Measurements from ENCODE around the gene KRT83.

GRCh38 chr12:52368508-52368907 is 47.3 kb upstream of the KRT83 start:
- TF ChIP-seq POLR2AphosphoS5 (IDR thresholded peaks at IDR 0.05; ENCODE audit: borderline replicate concordance, low read depth, low read length) (no peak), EZH2 (IDR thresholded peaks at IDR 0.05) (no peak)
